Measurements from ENCODE around the gene PPM1A.

DNA sequence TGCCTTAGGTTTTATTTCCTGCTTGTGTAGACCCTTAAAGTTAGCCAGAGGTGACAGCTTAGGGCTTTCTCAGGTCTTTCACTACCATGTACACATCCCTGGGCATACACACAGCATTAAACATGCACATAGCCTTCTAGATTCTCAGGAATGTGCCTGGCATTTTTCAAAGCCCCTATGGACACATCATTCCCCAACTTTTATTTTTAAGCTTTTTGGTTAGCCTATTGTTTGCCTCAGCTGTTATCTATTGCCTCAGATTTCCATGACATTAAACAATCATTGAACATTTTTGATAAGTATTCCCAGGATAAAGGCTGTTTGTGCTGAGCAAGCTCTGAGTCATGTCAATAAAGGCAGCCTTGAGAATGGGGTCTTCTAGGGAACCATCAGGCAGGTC lies 15.1 kb upstream of the PPM1A start:
- TF ChIP-seq, protein P1, sequence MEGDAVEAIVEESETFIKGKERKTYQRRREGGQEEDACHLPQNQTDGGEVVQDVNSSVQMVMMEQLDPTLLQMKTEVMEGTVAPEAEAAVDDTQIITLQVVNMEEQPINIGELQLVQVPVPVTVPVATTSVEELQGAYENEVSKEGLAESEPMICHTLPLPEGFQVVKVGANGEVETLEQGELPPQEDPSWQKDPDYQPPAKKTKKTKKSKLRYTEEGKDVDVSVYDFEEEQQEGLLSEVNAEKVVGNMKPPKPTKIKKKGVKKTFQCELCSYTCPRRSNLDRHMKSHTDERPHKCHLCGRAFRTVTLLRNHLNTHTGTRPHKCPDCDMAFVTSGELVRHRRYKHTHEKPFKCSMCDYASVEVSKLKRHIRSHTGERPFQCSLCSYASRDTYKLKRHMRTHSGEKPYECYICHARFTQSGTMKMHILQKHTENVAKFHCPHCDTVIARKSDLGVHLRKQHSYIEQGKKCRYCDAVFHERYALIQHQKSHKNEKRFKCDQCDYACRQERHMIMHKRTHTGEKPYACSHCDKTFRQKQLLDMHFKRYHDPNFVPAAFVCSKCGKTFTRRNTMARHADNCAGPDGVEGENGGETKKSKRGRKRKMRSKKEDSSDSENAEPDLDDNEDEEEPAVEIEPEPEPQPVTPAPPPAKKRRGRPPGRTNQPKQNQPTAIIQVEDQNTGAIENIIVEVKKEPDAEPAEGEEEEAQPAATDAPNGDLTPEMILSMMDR (conservative IDR thresholded peaks at IDR 0.05): no peak
- no peak for TF ChIP-seq ZFX (IDR thresholded peaks at IDR 0.05)
